Right hindlimb (tissue), 1 donor: ENCODE measurements around the gene DNMT3A.

Source experiments
- DNase-seq: peaks from one replicate; pipeline ENCODE4 v3.0.0-alpha.2; 2018

Gene DNMT3A

DNA sequence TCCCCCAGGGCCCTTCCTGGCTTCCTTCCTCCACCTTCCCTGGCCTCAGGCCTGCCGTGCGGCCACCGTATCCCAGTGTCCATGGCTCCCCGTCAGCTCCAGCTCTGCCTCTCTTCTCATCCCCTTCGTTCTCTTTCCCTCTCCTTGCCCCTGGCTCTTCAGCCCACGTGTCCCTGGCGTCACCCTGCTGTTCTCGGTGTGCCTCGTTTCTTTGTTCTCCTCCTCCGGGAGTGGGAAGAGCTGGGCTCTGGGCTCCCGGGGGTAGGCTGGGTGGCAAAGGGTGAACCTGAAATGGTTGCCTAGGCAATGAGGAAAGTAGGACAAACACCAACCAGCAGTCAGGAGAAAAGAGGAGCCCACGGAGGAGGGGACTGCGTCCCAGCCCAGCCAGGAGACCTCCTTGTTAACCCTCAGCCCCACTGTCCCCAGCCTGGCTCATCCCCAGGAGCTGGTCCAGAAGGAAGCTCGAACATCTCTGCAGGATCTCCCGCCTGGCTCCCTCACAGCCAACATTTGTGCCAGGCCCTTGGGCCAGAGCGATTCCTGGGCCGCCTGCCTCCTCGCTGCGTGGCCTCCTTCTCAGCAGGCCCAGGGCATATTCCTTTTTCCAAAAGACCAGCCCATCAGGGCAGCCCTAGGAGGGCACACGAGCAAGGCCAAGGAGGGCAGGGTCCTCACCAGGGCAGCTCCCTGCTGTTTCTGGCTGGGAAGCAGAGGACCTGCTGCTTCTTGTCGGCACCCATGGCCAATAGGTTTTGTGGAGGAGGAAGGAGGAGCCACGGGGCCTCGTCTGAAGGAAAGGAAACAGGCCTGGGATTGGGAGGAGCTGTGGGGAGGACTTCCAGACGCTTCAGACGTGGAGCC is 30.9 kb upstream of the DNMT3A start:
- no peak for DNase-seq

DNA sequence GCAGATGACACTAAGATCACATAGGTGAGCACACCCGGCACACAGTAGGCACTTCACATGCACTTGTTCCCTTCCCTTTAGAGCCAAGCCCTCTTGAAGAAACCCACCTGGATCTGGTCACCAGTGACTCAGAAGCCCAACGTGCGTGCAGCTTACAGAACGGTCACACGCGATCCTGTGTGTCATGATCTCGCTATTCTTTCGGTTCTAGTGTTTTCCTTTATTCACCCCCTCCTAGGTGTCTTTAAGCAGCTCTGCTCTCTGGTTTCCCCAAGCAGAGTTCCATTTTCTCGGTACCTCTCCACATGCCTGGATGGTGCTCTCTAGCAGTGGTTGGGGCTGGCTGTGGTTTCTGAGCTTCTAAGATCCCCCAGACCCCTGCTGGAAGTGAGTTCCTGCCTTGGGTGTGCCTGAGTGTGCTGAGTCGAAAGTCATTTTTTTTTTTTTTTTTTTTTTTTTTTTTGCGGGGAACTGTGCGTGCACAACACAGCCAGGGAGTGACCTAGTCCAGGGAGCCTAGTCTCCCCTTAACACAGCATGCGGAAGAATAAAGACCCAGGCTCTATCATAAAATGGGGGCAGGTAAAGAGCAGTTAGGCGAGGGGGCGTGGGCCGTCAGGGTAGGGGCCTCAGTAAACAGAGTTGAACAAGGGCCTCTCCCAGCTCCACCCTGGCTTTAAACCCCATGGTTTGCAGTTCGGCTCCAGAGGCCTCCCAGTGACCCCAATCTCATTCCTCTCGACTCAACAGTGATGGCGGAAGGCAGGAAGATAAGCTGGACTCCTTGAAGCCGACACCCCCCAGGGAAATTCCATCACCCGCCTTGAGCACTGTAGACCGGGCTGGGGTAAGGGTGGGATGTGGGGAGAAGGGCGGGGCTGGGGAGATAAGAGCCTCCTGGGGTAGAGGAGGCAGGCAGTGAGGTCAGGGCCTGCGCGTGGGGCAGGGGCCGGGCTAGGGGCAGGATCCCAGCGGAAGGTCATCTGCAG is 29.8 kb upstream of the DNMT3A start:
- DNase-seq, result peak; percentile 16

DNA sequence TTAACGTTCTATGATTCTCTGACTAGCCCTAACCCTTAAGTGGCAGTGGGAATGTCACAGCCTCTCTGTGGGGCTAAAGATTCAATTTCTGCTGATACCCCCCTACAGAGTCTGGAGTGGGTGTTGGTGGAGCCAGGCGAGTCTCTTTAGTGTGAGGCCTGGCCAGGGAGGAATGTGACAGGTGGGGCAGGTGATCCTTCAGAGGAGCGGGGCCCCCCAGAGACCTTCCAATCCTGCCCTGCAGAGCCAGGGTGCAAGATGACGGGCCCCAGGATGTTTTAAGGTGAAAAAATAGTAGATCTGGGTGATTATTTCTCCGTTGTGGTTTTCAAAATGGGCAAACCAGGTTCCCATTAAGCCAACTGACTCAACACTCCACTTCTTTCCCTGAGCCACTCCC is 28.2 kb upstream of the DNMT3A start:
- DNase-seq, result no peak

DNA sequence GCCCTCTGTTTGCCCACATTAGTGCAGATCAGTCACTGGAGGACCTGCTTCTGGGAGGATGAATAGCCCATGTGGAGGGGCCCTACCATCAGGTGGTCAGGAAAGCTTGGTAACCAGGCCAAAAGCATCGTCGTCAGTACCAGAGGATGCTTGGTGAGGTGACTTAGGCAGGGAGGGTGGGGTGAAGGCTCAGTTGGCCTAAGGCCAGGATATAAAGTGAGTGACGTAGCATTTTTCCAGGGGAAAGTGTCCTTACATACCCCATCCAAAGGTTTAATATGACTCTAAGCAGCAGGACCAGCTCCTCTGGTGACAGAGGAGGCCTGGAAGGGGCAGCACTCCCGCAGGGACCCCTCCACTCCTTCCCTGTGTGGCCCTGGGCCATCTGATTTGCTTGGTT is 27.7 kb upstream of the DNMT3A start:
- DNase-seq, result no peak

DNA sequence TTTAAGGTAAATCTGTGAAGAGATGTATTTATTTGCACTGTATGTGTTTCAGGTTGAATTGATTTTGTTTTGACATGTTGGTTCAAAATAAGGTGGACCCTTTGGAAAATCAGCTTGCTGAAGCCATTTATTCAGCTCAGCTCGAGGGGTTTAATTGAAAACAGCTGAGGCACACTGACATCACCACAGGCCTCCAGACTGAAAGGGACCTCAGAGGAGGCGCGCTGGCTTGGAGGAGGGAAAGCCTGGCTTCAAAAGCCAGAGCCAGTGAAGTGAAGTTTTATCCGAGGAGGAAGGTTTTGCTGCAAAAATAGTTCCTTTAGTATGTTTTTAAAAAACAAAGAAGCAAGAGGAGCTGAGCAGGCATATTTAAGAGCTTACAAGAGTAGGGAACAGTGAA is 26.9 kb upstream of the DNMT3A start:
- DNase-seq, result peak; percentile 74

DNA sequence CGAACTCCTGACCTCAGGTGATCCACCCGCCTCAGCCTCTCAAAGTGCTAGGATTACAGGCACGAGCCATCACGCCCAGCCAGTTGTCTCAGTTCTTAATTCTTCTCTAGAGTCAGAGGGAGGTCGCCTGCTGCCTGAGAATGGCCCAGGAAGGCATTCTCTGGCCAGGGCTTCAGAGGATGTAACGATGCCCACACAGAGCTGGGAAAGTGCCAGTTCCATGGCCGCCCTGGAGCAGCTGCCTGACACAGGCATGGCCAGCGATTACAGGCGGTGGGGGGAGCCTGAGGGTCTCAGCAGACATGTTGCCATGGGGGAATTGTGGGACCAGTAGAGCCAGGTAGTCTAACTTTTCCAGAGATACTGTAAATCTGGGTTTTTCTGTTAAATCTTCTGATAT is 25.6 kb upstream of the DNMT3A start:
- DNase-seq, result peak; percentile 57

DNA sequence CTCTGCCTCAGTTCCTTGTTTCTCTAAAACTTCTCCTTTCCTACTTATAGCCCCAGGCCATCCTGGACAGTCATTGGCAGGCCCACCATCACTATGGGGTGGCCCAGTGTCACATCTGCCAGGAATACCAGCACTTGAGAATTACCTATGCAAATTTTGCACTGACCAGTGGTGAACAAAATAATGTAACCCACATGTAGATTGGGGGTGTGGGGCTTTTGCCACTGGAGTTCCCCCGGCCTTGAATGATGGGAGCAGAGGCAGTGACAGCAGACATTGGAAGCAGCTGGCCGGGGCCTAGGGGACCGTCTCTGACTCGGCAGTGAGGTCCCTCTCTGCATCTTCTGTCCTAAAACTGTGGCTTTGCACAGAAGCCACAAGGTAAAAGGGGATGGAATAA is 24.9 kb upstream of the DNMT3A start:
- no peak for DNase-seq

DNA sequence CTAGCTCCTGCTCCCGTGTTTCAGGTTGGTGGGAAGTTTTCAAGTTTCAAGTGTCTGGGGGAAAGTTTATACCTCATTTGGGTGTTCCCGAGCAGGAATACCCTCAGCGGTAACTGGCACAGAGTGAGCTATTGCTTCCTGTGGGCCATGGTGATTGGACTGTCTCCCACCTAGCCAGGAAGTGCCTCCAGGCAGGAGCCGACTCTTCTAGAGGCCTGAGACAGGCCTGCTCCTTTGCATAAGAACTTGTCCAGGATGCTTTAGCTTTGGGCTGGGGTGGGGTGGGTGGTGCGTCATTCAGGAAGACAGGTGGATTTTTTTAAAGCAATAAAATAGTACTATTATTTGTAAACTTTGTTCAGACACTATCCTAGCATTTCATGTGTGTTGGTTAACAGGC is 23.5 kb upstream of the DNMT3A start:
- no peak for DNase-seq

DNA sequence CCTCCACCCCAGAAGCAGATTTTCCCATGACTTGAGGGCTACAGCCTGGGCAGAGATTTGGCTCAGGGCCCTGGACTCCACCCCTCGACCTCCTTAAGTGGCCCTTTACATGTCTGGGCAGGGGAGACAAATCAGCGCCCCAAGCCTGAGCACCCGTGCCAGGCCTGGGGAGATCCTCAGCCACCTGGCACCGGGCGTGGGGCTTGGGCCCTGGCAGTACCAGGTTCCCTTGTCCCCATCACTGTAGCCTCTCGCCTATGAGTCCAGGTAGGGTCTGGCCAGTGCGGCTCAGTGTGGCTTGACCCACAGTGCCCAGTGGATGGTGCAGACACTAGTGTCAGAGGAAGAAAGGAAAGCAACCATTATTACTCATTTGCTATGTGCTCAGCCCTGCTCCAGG is 22.0 kb upstream of the DNMT3A start:
- no peak for DNase-seq

DNA sequence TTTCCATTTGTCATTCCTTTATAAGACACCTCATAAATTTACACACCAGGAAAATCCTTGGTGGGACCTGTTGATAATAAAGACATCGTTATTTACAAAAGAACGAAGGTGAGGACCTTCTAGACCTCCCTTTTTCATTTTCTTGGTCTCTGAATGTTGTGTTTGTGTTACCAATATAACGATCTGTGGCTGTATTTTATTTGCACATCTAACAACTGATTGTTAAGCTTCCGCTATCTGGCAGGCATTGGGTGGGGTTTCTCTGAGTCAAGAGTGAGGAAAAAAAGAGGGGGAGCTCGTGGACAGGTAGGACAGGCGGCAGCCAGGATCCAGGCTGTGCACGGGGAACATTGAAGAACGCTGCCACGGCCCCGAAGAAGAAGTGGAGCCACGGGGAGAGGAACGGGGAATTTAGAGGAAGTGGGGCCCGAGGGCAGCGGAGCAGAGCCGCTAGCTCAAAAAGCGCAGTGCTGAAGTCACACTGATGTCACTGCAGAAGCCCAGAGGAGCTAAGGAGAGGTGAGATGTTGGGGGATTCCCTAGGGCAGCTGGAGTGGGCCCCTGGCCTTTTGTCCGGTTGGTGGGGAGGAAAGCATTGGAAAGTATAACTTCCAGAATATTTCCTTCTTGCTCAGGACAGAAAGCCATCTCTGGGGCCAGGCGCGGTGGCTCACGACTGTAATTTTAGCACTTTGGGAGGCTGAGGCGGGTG is 20.9 kb upstream of the DNMT3A start:
- DNase-seq, result no peak

DNA sequence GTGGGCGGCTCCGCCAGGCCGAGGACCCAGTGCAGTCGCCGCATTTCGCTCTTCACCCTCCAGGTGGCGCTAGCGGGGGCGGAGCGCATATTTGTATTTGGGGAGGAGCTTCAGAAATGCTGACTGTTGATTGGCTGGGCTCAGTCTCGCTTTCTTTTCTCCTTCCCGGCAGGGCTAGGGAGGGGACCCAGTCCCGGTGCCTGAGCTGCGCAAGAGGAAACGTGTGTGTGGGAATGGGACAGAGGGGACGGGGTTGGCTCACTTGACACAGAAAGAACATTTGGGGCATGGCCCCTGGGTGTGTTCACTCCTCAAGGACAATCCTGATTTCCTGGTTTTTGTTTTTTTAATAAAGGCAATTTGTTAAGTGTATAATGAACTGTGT is 20.3 kb upstream of the DNMT3A start:
- DNase-seq, result peak; percentile 96

DNA sequence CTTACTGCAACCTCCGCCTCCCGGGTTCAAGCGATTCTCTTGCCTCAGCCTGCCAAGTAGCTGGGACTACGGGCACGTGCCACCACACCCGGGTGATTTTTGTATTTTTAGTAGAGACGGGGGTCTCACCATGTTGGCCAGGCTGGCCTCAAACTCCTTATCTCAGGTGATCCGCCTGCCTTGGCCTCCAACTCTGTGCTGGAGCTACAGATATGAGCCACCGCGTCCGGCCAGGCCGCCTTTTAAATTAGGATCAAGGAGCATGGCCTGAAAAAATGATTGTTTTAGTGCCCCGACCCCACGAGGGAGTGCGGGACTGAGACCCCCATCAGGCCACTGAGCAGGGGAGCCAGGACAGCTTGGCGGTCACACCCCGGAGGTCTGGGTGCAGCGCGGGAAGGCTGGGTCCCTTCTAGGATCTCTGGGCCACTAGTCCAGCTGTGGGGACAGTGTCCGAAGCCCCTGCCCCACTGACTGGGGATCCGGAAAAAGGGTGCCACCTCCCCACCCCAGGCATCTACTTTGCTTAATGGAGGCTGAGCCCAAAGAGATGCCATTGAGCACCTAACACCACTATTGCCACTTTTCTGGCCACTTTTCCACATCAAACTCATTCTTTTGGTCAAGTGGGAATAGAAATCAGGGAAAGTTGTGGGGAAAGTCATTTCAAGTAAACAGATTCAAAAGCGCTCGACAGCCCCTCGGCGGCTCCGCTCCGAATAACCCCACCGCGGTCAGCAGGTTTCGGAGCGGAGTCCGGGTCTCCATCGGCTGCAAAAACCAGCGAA is 19.7 kb upstream of the DNMT3A start:
- no peak for DNase-seq

DNA sequence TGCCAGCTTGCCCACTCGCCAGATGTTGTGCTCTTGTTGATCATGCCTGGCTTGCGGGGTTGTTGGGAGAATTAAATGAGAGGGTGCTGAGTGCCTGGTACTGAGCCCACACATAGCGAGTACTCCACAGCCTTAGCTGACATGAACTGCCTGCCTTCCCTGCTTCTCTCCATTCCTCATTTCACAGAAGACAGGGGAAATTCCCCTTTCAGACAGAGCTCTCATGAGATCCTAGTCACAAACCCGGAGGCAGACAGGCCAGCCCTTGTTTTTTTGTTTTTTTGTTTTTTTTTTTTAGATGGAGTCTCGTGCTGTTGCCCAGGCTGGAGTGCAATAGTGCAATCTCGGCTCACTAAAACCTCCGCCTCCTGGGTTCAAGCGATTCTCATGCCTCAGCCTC is 17.1 kb upstream of the DNMT3A start:
- no peak for DNase-seq

DNA sequence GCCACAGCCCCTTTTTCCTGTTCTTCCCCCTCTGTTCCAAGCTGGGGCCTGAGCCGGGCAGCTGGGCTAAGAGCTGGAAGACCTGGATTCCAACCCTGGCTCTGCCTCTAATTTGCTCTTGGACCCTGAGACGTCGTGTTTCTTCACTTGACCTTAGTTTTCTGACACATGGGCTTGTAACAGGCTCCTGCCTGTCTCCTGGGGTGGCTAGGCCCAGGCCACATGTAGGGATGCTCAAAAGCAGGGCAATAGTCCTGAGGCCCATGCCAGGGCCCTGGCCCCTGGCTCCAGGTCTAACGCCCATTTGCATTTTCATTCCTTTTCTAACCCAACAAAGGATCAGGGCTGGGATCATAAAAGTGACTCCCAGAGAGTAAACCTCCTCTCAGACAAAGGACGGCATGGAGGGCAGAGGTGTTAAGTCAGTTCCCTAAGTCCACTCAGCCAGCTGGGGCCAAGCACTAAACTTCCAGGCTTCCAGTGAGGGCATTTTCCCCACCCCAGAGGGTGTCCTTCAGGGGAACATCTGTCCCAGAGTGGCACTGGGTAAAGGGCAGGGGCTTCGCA is 16.6 kb upstream of the DNMT3A start:
- no peak for DNase-seq

DNA sequence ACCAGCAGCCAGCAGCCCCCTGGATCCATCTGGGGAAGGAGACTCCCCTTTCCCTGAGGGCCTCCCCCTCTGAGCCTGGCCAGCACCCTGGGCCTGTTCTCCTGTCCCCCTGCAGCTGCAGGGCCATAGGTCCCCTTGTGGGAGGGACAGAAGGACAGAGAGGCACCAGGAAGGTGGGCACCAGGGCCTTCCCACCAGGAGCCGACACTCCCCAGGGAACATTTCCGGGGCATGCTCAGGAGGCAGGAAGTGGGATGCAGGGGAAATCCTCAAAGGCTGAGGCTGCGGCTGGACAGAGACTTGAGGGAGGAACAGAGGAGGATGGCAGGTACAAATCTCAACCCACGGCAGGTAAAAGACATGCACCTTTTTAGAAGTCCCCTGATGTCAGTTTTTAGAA is 14.4 kb upstream of the DNMT3A start:
- no peak for DNase-seq

DNA sequence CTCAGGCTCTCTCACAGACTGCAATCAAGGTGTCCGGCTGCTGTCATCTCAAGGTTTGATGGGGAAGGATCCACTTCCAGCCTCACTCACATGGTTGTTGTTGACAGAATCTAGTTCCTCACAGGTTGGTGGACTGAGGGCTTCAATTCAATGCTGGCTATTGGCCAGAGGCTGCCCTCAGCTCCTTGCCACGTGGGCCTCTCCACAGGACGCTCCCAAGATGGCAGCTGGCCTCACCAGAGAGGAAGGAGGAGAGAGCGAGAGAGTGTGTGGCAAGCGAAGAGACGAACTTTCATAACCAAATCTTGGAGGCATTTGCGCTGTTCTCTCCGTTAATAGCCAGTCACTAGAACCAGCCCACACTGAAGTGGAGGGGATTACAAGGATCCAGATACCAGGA is 13.5 kb upstream of the DNMT3A start:
- DNase-seq, result no peak

DNA sequence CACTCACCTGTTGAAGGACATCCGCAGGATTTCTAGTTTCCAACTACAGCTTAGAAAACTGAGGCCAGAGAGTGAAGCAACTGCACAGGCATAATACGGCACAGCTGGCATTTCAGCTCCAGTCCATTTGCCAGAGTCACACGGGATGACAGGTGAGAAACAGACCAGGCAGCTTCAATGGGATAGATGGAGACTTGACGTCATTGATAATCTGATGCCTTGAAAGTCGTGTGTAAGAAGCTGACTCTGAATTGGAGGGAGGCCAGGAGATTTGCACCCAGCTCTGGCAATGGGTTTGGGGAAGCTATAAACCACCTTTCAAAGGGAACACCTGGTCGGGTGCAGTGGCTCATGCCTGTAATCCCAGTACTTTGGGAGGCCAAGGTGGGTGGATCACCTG is 12.4 kb upstream of the DNMT3A start:
- DNase-seq, result no peak

DNA sequence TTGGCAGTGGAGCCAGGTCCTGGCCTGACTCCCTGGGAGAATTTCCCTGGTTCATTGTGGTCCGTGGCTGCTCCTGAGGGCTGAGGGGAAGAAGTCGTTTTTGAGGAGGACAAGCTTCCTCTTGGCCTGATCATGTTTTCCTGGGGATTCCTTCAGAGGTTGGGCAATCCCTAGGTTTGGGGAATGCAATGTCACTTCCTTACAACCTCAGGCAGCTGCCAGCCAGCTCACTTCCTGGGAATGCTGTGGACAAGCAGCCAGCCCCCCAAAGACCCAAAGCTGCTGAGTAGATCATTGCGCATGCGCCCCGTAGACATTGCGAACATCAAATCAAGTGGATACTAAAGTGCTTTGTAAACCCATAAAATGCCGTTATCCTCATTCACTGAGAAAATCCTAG is 7.7 kb upstream of the DNMT3A start:
- no peak for DNase-seq

DNA sequence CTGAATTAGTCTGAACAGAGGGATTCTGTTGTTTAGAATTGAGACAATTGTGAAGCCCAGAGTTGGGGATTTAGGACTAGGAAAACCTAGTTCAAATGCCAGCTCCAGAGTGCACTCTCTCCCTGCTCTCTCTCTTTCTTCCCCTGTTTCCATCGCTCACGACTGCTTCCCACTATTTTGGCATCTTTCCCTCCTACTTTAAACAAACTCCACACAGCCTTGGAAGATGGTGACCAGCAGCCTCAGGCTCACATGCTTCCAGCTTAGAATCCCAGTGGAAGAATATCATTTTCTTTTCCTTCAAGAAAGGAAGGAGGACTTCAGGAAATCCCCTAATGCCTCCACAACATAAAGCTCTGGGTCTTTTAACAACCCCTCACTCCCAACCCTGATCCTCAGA is 6.1 kb upstream of the DNMT3A start:
- no peak for DNase-seq

DNA sequence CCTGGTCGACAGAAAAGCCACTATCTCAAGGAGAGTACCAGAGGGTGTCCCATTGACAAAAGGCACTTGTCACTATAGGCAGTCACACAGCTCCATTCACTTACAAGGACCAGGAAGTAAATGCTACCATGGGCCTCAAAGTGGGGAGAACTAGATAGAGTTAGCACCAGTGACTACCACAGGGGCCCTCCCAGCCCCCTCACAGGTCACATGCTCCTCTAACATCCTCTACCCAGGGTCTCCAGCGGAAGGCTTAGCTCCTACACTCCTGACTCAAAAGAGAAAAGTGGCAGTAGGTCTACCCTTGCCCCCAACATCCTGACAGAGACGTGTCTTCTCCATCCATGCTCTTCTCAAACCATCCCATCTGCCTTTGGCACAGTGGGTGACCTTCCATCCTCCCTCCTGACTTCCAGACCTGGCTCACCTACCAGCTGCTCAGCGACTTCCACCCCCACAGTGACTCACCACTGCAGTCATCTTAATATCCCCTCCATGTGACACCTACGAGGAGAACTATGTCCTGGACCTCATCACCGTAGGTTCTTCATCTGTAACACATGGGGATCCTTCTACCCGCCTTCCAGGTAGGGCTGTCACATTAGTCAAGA is 5.6 kb upstream of the DNMT3A start:
- DNase-seq, result no peak

DNA sequence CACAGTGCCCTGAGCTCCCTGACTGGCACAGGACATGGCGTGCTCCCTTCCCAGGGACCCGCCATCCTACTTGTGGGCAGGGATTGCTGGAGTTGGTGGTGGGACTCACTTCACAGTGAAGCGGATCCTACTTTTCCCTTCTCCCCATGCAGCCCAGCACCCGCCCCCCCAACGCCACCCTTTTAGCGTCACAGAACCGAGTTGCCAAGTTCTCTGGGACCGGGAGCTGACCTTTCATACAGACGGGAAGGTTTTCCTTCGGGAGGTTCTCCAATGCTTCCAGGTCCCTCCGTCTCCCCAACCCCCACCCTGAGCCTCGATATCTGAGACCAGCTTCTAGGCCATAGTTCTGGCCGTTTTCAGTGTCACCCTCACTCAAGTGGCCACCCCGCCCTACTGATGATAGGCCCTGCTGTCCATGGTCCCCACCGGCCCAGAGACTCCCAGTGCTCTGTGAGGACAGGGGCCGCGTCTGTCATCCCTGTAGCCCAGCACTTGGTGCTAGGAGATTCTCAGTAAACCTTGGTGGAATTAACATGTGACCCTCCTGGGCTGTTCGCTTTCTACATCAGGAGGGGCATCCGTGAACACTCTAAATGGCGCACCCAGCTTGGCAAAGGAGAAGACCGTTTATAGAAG is 1.6 kb upstream of the DNMT3A start:
- no peak for DNase-seq
